OCI-LY7 (cell line): ENCODE measurements around the gene SEMG2.

ENCODE experiments used
- EZH2phosphoT487 ChIP-seq: fragments of 200-600 bp; sonication (generic); IDR thresholded peaks from 2 replicates; pipeline ENCODE4 v1.6.1; 2018; ENCODE audit warnings: low read depth, borderline replicate concordance, mild to moderate bottlenecking, mixed run types, antibody characterized with exemption, low read length, moderate library complexity, mixed read lengths
- TF ChIP-seq, protein P1 (sequence below): fragments of 200-600 bp; sonication (generic); conservative IDR thresholded peaks from 2 replicates; pipeline ENCODE4 v1.5.1; 2014; ENCODE audit warnings: mild to moderate bottlenecking, antibody characterized with exemption, low read length, moderate library complexity, mixed read lengths

DNA sequence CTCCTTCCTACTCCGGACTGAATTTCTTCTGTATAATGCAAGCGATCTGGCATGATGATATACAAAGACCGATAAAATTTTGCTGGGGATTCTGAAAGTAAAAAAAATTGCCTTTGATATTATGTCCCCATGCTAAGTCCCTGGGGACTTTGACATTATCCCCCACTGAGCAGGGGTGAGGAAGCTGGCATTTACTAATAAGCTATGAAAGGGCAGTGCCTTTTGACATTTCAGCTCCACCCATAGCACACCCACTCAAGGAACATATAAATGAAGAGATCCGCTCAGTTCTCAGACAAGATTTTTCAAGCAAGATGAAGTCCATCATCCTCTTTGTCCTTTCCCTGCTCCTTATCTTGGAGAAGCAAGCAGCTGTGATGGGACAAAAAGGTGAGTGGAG lies at the start of gene SEMG2:
- TF ChIP-seq, protein P1, sequence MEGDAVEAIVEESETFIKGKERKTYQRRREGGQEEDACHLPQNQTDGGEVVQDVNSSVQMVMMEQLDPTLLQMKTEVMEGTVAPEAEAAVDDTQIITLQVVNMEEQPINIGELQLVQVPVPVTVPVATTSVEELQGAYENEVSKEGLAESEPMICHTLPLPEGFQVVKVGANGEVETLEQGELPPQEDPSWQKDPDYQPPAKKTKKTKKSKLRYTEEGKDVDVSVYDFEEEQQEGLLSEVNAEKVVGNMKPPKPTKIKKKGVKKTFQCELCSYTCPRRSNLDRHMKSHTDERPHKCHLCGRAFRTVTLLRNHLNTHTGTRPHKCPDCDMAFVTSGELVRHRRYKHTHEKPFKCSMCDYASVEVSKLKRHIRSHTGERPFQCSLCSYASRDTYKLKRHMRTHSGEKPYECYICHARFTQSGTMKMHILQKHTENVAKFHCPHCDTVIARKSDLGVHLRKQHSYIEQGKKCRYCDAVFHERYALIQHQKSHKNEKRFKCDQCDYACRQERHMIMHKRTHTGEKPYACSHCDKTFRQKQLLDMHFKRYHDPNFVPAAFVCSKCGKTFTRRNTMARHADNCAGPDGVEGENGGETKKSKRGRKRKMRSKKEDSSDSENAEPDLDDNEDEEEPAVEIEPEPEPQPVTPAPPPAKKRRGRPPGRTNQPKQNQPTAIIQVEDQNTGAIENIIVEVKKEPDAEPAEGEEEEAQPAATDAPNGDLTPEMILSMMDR = no peak
- TF ChIP-seq EZH2phosphoT487 = no peak
